Lower leg skin (tissue), 3 donors: Measurements from ENCODE around the gene MGAT4A.

Experiments used
- CTCF ChIP-seq, 3 donors: fragments of 450-650 bp; IDR thresholded peaks; one replicate each; pipeline ENCODE4 v1.5.1; 2016; ENCODE audit warnings: antibody characterized with exemption in 3 of 3, mild to moderate bottlenecking in 3 of 3, moderate library complexity in 2 of 3
- POLR2A ChIP-seq, 2 donors: fragments of 450-650 bp; IDR thresholded peaks; one replicate each; pipeline ENCODE4 v1.6.1; 2016 to 2017; ENCODE audit warnings: antibody characterized with exemption in 2 of 2, mild to moderate bottlenecking in 1 of 2, moderate library complexity in 1 of 2

DNA sequence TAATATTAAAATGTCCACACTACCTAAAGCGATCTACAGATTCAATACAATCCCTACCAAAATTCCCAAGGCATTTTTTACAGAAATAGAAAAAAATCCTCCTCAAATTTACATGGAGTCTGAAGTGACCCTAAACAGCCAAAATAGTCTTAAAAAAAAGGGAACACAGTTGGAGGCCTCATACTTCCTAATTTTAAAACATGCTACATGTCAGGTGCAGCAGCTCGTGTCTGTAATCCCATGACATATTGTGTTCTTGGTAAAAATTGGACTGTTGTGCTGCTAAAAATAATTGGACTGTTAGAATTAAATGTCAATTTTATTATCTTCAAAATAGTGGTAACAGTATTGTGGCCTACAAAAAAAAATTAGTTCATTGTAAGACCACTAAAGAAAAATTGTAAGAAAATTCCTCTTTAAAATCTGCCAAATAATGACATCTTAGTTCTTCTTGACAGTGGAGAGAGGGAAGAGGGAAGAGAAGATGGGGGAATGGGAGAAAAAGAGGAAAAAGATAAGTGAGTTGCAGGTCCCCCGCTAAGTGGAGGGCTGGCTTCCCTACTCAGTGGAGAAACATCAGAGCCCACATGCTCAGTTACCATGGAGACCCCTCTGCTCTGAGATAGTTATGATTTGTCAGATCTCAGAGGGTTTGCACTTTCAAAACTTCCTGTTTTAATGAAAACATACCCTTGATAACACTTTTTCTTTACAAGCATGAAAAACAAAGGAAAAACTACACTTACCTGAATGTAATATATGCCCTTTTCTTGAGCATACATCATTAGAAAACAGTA, 76.0 kb downstream of the MGAT4A start:
- TF ChIP-seq POLR2A (IDR thresholded peaks at IDR 0.05) (no peak), CTCF (IDR thresholded peaks at IDR 0.05) (no peak)
